WTC11 (cell line): ENCODE results near the gene NDUFB1. TPM values are rescaled to one million over a fixed set of nuclear protein-coding genes. Genes with fewer than 3 reads are reported as not detected.

Source experiments
- ATAC-seq: fragments of 200-7000 bp; cut with Tn5 transposase; 2 replicates; pipeline ENCODE4 v1.10.0; 2021; ENCODE audit warnings: mild to moderate bottlenecking, moderate library complexity
- CTCF ChIA-PET: fragments of 300-600 bp; sonication (Branson Sonifier 250); formaldehyde crosslinking; loops from one replicate; lab custom pipeline; 2021; ENCODE audit warnings: antibody characterized with exemption; lab: Charles Lee
- POLR2A ChIA-PET: fragments of 350-600 bp; sonication (Branson Sonifier 250); formaldehyde crosslinking; loops from one replicate; lab custom pipeline; 2021; ENCODE audit warnings: antibody characterized with exemption; lab: Charles Lee
- DNase-seq: peaks from one replicate; pipeline ENCODE4 v3.0.0; 2021; ENCODE audit warnings: low spot score
- H3K27ac Mint-ChIP-seq: 2 replicates; pipeline ENCODE4 v1.8.0; 2021; ENCODE audit warnings: mixed read lengths
- H3K27me3 Mint-ChIP-seq: 2 replicates; pipeline ENCODE4 v1.8.0; 2021; ENCODE audit warnings: low read depth, mild to moderate bottlenecking, moderate library complexity, mixed read lengths
- H3K36me3 Mint-ChIP-seq: 2 replicates; pipeline ENCODE4 v1.8.0; 2021; ENCODE audit warnings: mixed read lengths
- H3K4me1 Mint-ChIP-seq: 2 replicates; pipeline ENCODE4 v1.8.0; 2022; ENCODE audit warnings: mixed read lengths
- H3K4me3 Mint-ChIP-seq: 2 replicates; pipeline ENCODE4 v1.8.0; 2021; ENCODE audit warnings: mild to moderate bottlenecking, moderate library complexity, mixed read lengths
- H3K9me3 Mint-ChIP-seq: 2 replicates; pipeline ENCODE4 v1.8.0; 2021; ENCODE audit warnings: mixed read lengths
- AR ChIP-seq: fragments of 250-450 bp; sonication (Bioruptor Pico); IDR thresholded peaks from 2 replicates; pipeline ENCODE4 v1.9.0; 2021; ENCODE audit warnings: mild to moderate bottlenecking
- ATF2 ChIP-seq: sonication (generic); formaldehyde crosslinking; IDR thresholded peaks from 2 replicates; pipeline ENCODE4 v1.8.1; 2022; ENCODE audit warnings: low read depth, missing genetic modification reagents, borderline replicate concordance
- ATF3 ChIP-seq: sonication (generic); formaldehyde crosslinking; conservative IDR thresholded peaks from 2 replicates; pipeline ENCODE4 v1.8.1; 2022; ENCODE audit warnings: mild to moderate bottlenecking, missing genetic modification reagents
- ATF6 ChIP-seq: sonication (generic); formaldehyde crosslinking; IDR thresholded peaks from 2 replicates; pipeline ENCODE4 v1.8.1; 2023; ENCODE audit warnings: mild to moderate bottlenecking, missing genetic modification reagents
- ESRRA ChIP-seq: sonication (generic); formaldehyde crosslinking; IDR thresholded peaks from 2 replicates; pipeline ENCODE4 v1.8.1; 2022; ENCODE audit warnings: mild to moderate bottlenecking, missing genetic modification reagents, borderline replicate concordance
- FOXJ3 ChIP-seq: sonication (generic); formaldehyde crosslinking; IDR thresholded peaks from 2 replicates; pipeline ENCODE4 v1.9.0; 2021; ENCODE audit warnings: missing genetic modification reagents, mild to moderate bottlenecking, borderline replicate concordance
- FOXK1 ChIP-seq: sonication (generic); formaldehyde crosslinking; IDR thresholded peaks from 2 replicates; pipeline ENCODE4 v1.8.0; 2022; ENCODE audit warnings: mild to moderate bottlenecking, moderate library complexity, missing genetic modification reagents
- FOXP4 ChIP-seq: sonication (generic); formaldehyde crosslinking; IDR thresholded peaks from 2 replicates; pipeline ENCODE4 v1.8.0; 2022; ENCODE audit warnings: mild to moderate bottlenecking, missing genetic modification reagents
- GABPB1 ChIP-seq: sonication (generic); formaldehyde crosslinking; IDR thresholded peaks from 2 replicates; pipeline ENCODE4 v1.8.1; 2023; ENCODE audit warnings: mild to moderate bottlenecking, missing genetic modification reagents
- HMGA2 ChIP-seq: fragments of 250-450 bp; sonication (Bioruptor Pico); IDR thresholded peaks from 2 replicates; pipeline ENCODE4 v1.4.0; 2021; ENCODE audit warnings: mild to moderate bottlenecking, moderate library complexity
- JAZF1 ChIP-seq: fragments of 250-450 bp; sonication (Bioruptor Pico); IDR thresholded peaks from 2 replicates; pipeline ENCODE4 v1.9.0; 2021; ENCODE audit warnings: moderate library complexity, mild to moderate bottlenecking, inconsistent platforms
- MYBL2 ChIP-seq: sonication (generic); formaldehyde crosslinking; IDR thresholded peaks from 2 replicates; pipeline ENCODE4 v1.8.1; 2023; ENCODE audit warnings: mild to moderate bottlenecking, moderate library complexity, missing genetic modification reagents
- NR1H2 ChIP-seq: sonication (generic); formaldehyde crosslinking; IDR thresholded peaks from 2 replicates; pipeline ENCODE4 v1.9.0; 2021; ENCODE audit warnings: mild to moderate bottlenecking, moderate library complexity, missing genetic modification reagents
- RELA ChIP-seq: sonication (generic); formaldehyde crosslinking; IDR thresholded peaks from 2 replicates; pipeline ENCODE4 v1.8.1; 2022; ENCODE audit warnings: missing genetic modification reagents, mild to moderate bottlenecking, borderline replicate concordance
- TCF7 ChIP-seq: sonication (generic); formaldehyde crosslinking; IDR thresholded peaks from 2 replicates; pipeline ENCODE4 v1.8.0; 2022; ENCODE audit warnings: mild to moderate bottlenecking, low read depth, missing genetic modification reagents, moderate library complexity
- ZBTB43 ChIP-seq: sonication (generic); formaldehyde crosslinking; IDR thresholded peaks from 2 replicates; pipeline ENCODE4 v1.8.1; 2023; ENCODE audit warnings: mild to moderate bottlenecking, missing genetic modification reagents
- ZNF396 ChIP-seq: fragments of 250-450 bp; sonication (Bioruptor Pico); IDR thresholded peaks from 2 replicates; pipeline ENCODE4 v1.8.0; 2021; ENCODE audit warnings: mild to moderate bottlenecking, moderate library complexity, borderline replicate concordance
- total RNA-seq: library from RNA; stranded (reverse); gene quantifications from 3 replicates; pipeline ENCODE4 v1.2.3, GENCODE V29; 2021
- TF ChIP-seq, protein P1 (sequence below): sonication (generic); formaldehyde crosslinking; IDR thresholded peaks from 2 replicates; pipeline ENCODE4 v1.8.1; 2023; ENCODE audit warnings: mild to moderate bottlenecking, missing genetic modification reagents, moderate library complexity
- TF ChIP-seq, protein P2 (sequence below): sonication (generic); formaldehyde crosslinking; IDR thresholded peaks from 2 replicates; pipeline ENCODE4 v1.8.0; 2022; ENCODE audit warnings: mild to moderate bottlenecking, missing genetic modification reagents

NDUFB1 gene
- total RNA-seq, 1 experiment from 2014 or later, result 114 TPM

DNA sequence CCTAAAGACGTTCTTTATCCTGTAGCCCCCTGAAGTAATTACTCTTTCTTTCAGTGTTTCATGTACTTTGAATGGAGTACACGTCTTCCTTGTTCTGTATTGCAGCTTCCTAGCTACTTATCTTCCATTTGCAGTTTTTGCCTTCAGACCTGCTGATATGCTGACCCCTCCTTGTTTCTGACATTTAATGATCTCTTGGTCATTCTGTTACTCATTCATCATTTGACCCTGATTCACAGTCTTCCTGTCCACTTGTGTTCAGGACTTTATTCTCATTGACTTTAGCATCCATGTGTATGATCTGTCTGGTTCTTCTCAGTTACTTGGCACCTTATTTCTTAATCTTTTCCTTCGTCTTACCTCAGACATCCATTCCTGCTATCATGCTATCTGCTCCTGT, 22.5 kb upstream of the NDUFB1 start:
- Mint-ChIP-seq H3K9me3 (no peaks in the 10 kb centered on the region), H3K4me1 (no peaks in the 10 kb centered on the region), H3K4me3 (no peak overlapping the region), H3K36me3 (peaks cover 69% of the 10 kb centered on the region), H3K27me3 (no peaks in the 10 kb centered on the region), H3K27ac (no peak overlapping the region)
- ATAC-seq (no peak), DNase-seq (no peak)
- ChIA-PET POLR2A (no interaction called here), CTCF (interaction anchor here (1.0 kb wide), 1 partner anchor 9 kb away, joined by 3 read pairs; no protein-coding TSS in a partner anchor)
- TF ChIP-seq, protein P1, sequence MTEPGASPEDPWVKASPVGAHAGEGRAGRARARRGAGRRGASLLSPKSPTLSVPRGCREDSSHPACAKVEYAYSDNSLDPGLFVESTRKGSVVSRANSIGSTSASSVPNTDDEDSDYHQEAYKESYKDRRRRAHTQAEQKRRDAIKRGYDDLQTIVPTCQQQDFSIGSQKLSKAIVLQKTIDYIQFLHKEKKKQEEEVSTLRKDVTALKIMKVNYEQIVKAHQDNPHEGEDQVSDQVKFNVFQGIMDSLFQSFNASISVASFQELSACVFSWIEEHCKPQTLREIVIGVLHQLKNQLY (CRISPR knock-in tag), result no peak
- TF ChIP-seq RELA (no peak), NR1H2 (CRISPR knock-in tag) (no peak), ATF6 (CRISPR knock-in tag) (no peak)

DNA sequence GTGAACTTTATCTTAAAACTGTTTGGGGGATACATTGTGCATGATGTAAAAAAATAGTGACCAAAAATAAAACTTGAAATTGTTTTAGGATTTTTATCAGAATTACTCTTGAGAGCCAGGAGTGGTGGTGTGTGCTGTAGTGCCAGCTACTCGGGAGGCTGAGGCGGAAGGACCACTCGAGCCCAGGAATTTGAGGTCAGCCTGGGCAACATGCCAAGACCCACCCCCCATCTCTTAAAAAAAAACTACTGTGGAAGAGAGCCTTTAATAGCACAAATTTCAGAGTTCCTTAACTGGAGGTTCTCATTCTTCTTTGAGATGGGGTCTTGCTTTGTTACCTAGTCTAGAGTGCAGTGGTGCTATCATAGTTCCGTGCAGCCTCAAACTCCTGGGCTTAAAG, 21.8 kb upstream of the NDUFB1 start:
- ATAC-seq (no peak), DNase-seq (no peak)
- no peak overlapping the region for H3K27ac Mint-ChIP-seq
- H3K4me3 Mint-ChIP-seq, result no peak overlapping the region
- POLR2A ChIA-PET, result no interaction called here
- no peaks in the 10 kb centered on the region for H3K4me1 Mint-ChIP-seq
- no peaks in the 10 kb centered on the region for H3K27me3 Mint-ChIP-seq
- CTCF ChIA-PET, result no interaction called here
- no peak for TF ChIP-seq ATF2
- no peak for TF ChIP-seq ZBTB43 (CRISPR knock-in tag)
- no peak for TF ChIP-seq TCF7
- TF ChIP-seq FOXJ3 (CRISPR knock-in tag), result no peak
- H3K36me3 Mint-ChIP-seq, result peaks cover 72% of the 10 kb centered on the region
- H3K9me3 Mint-ChIP-seq, result no peaks in the 10 kb centered on the region

DNA sequence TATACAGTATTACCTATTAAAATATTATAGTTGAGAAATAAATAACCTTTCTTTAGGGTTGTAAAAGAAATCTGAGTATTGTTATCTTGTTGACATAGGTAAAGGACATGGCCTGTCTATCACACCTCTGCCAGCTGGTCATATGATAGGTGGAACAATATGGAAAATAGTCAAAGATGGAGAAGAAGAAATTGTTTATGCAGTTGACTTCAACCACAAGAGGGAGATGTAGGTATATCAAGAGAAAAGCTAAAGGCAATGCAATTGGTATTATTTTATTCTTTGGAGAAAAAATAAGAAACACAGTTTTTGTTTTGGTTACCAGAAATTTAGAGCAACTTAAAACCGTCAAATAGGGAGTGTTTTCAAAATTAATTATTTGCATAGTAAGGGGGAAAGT, 13.8 kb upstream of the NDUFB1 start:
- POLR2A ChIA-PET, result no interaction called here
- DNase-seq (no peak), ATAC-seq (no peak)
- no peak overlapping the region for H3K27ac Mint-ChIP-seq
- no peaks in the 10 kb centered on the region for H3K4me1 Mint-ChIP-seq
- no peaks in the 10 kb centered on the region for H3K27me3 Mint-ChIP-seq
- peaks cover 73% of the 10 kb centered on the region for H3K36me3 Mint-ChIP-seq
- H3K9me3 Mint-ChIP-seq, result no peaks in the 10 kb centered on the region
- H3K4me3 Mint-ChIP-seq, result no peak overlapping the region
- CTCF ChIA-PET, result interaction anchor here (0.6 to 2.8 kb wide), 7 partner anchors 9 to 321 kb away, joined by 3 to 12 read pairs (median 4); partner anchors contain the start of gene ATXN3
- TF ChIP-seq AR (no peak), HMGA2 (no peak), ZNF396 (CRISPR knock-in tag) (no peak), FOXK1 (CRISPR knock-in tag) (no peak), ESRRA (CRISPR knock-in tag) (no peak), JAZF1 (CRISPR knock-in tag) (no peak), FOXP4 (no peak), ATF6 (CRISPR knock-in tag) (no peak), GABPB1 (no peak), ATF3 (CRISPR knock-in tag) (no peak), MYBL2 (CRISPR knock-in tag) (no peak)
- TF ChIP-seq, protein P2, sequence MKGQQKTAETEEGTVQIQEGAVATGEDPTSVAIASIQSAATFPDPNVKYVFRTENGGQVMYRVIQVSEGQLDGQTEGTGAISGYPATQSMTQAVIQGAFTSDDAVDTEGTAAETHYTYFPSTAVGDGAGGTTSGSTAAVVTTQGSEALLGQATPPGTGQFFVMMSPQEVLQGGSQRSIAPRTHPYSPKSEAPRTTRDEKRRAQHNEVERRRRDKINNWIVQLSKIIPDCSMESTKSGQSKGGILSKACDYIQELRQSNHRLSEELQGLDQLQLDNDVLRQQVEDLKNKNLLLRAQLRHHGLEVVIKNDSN, result no peak
